HG02678 (cell line): Measurements from ENCODE around the gene NRG4.
"Not testable (repeated sequence)": the region's sequence is repeated elsewhere in the genome, so short reads cannot be mapped to it uniquely, and the experiment has no call there.

Source experiments
- ATAC-seq: cut with Tn5 transposase; IDR thresholded peaks from one replicate; pipeline ENCODE4 v1.9.1; 2021; ENCODE audit warnings: mild to moderate bottlenecking, moderate library complexity; ENCODE audit not compliant: unreplicated experiment

Gene NRG4

GRCh38 chr15:76011627-76012551 is at the start of gene NRG4:
TSS of gene NRG4 (minus strand) at chr15:76012424. CDS start at chr15:76011230, 1,194 bp downstream.
- no peak for ATAC-seq

GRCh38 chr15:76061700-76062099 is 49.5 kb upstream of the NRG4 start:
- ATAC-seq: no peak

- no peak for ATAC-seq
Measured at GRCh38 chr15:76060118-76060989, 48.1 kb upstream of the NRG4 start.

- no peak for ATAC-seq
Measured at GRCh38 chr15:76059320-76060117, 47.3 kb upstream of the NRG4 start, which contains the start of gene TMEM266. TSS of gene TMEM266 (plus strand) at chr15:76059985. CDS start at chr15:76134264, 74,279 bp downstream.

- ATAC-seq: no peak
Measured at GRCh38 chr15:76058714-76059319, 46.6 kb upstream of the NRG4 start.

- ATAC-seq: no peak
Measured at GRCh38 chr15:76057332-76058000, 45.2 kb upstream of the NRG4 start.

- no peak for ATAC-seq
Measured at GRCh38 chr15:76056931-76057330, 44.7 kb upstream of the NRG4 start.

- ATAC-seq: not testable (repeated sequence)
Measured at GRCh38 chr15:76054201-76054600, 42.0 kb upstream of the NRG4 start.

GRCh38 chr15:76038512-76038911 is 26.3 kb upstream of the NRG4 start:
- no peak for ATAC-seq

GRCh38 chr15:76035593-76035992 is 23.4 kb upstream of the NRG4 start:
- ATAC-seq: no peak

- no peak for ATAC-seq
Measured at GRCh38 chr15:76034111-76034510, 21.9 kb upstream of the NRG4 start.

GRCh38 chr15:76033438-76033837 is 21.2 kb upstream of the NRG4 start:
- ATAC-seq: no peak

GRCh38 chr15:76032046-76032445 is 19.8 kb upstream of the NRG4 start:
- no peak for ATAC-seq

- ATAC-seq: no peak
Measured at GRCh38 chr15:76024021-76024768, 12.0 kb upstream of the NRG4 start.

GRCh38 chr15:76013470-76013869 is 1.2 kb upstream of the NRG4 start:
- ATAC-seq: not testable (repeated sequence)

GRCh38 chr15:76010613-76011012 is 1.6 kb downstream of the NRG4 start:
- no peak for ATAC-seq

- no peak for ATAC-seq
Measured at GRCh38 chr15:76006136-76006778, 6.0 kb downstream of the NRG4 start.

- no peak for ATAC-seq
Measured at GRCh38 chr15:76003364-76003763, 8.9 kb downstream of the NRG4 start.

- no peak for ATAC-seq
Measured at GRCh38 chr15:75995611-75996010, 16.6 kb downstream of the NRG4 start.
